GM19193 (cell line): ENCODE measurements around the gene ACSM3.

Experiments used
- POLR2A ChIP-seq: IDR thresholded peaks from 4 replicates; pipeline ENCODE4 v1.6.1; 2011; ENCODE audit not compliant: insufficient read depth, insufficient read length; ENCODE audit errors: extremely low read depth

Gene ACSM3

DNA sequence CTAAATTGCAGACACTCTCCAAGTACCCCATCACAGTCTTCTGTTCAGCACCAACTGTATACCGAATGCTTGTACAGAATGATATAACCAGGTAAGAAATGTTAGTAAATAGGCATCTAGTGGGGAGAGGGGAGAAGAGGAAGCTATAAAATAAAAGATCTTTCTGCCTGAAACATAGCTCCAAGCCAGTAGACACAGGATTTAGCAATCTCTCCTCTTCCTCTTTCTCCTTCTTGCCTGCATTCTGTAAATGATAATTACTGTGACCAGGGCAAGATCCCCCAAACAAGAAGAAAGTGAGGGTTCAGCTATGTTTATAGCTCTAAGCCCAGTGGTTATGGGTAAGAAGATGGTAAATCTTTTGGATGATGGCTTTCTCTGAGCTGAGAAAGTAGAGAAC, 17.9 kb downstream of the ACSM3 start:
- no peak for TF ChIP-seq POLR2A

DNA sequence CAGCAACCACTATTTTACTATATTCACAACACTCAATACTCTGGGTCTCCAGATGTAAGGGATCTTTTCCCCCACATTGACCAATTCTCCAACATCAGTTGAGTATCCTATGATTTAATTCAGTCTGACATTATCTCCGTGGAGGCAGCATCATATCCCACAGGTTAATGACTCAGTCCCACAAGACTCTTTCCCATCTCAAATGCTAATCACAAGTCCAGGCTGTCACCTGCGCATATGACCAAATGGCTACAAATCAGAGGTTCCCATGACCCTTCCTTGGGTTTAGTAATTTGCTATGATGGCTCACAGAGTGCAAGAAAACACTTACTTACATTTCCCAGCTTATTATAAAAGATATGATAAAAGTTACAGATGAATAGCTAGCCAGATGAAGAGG, 18.7 kb downstream of the ACSM3 start:
- TF ChIP-seq POLR2A, result no peak

DNA sequence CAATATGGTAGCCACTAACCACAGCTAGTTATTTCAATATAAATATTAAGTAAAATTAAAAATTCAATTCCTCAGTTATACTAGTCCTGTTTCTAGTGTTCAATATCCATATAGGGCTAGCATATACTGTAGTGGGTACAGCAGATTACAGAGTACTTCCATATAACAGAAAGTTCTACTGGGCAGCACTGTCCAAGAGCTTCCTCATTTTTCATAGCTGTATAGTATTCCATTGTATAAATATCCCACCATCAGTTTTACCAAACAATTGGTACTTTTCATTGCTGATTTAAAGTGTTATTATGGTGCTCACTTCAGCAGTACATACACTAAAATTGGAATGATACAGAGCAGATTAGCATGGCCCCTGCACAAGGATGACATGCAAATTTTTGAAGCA, 20.4 kb downstream of the ACSM3 start:
- no peak for TF ChIP-seq POLR2A

DNA sequence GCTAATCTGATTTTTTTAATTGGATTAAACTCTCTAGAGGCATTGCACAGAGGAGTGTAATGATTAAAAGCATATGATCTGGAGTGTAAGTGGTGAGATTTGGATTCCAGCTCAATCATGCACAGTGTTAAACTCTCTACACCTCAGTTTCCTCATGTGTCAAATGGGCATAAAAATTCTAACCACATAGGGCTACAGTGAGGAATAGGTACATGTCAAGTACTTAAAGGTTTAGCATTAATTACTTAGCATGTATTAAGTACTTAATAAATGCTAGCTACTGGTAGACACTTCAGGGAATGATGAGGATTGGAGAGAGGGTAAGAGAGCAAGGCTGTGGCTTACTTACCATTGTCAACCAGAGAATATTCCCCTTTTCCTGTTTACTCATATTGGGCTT, 25.3 kb downstream of the ACSM3 start:
- TF ChIP-seq POLR2A, result no peak

DNA sequence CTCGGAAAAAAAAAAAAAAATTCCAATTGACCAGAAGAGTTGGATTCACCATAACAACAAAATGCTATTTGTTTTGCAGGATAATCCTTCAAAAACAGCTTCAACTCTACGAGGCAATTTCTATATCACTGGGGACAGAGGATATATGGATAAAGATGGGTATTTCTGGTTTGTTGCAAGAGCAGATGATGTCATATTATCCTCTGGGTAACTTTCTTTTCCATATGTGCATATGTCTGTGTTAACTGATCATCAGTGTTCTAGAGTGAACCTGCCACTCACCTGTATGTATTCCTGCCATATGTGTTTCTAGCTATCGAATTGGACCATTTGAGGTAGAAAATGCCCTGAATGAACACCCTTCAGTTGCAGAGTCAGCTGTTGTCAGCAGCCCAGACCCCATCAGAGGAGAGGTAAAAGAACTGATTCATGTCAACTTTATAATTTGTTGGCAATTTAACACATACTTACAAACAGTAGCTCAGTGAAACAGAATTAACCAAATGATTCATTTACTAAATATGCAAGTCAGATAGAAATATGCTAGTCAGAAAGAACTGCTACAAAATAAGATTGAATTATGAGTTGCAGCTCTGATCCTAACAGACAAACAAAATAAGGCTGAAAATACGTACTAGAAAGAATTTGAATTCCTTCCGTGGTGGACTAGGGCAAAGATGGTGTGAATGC, 28.3 kb downstream of the ACSM3 start:
- no peak for TF ChIP-seq POLR2A

DNA sequence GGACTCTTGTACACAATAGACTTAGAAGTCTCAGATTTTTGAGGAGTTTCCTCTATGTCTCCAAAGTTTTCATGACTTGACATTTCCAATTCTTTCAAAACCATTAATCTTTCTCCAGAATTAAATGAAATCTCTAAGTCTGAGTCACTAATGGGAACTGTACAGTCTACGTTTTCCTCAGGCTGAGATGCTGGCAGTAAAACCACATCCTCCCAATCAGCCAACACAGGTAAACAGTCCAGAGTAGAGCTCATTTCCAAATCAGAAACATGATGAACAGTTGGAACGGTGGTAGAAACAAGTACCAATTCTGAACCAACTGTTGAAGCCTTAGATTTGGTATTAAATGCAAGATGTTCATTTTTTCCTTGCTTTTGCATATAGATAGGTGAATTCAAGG, 34.5 kb downstream of the ACSM3 start:
- TF ChIP-seq POLR2A, result no peak

DNA sequence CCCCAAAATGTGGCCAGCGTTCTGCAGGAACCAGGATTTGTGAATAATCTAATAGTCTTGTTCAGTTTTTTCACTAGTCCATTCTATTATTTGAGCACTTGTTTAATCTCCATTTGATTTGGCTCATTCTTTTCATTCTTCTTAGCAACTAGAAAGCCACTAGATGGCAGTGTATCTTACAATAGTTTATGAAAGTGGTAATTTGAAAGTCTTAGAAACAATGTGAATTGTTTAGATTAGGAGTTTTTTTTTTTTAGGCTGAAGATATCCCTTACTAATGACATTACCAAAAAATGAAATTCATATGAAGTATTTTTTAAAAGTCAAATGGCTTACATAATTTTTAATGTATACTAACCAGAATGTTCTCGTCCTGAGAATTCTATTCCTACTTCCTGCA, 35.8 kb downstream of the ACSM3 start:
- no peak for TF ChIP-seq POLR2A

DNA sequence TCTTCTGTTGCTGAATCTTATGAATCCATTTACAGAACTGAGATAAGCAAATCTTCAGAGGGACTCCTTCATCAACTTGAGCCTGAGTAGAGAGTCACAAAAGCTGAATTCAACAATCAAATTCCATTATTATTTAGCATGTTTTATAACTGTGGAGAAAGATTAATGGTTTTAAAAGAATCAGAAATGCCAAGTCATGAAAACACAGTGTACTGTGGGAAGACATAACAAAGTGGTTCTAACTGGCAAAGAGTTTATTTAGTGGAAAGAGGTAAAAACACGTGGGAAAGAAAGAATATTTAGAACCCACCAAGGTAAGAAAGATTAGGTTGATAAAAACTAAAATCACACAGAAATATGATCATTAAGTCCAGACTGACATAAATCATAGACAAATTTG, 37.5 kb downstream of the ACSM3 start:
- TF ChIP-seq POLR2A, result no peak

DNA sequence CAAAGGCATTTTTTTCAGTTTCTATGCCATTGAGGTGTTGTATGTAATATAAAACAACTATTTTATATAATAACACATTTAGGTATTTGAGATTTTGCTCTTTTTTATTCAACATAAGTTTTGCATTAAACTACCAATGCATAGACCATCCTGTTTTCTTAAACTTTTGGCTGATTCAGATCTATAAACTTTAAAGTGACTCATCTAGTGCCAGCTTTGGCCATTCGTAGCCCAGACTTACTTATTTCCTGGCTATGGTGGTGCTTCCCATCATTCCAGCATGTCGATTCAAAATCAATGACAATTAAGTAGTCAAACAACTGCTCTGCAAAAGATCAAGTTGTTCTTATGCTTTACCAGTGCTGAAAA, 39.4 kb downstream of the ACSM3 start:
- no peak for TF ChIP-seq POLR2A

DNA sequence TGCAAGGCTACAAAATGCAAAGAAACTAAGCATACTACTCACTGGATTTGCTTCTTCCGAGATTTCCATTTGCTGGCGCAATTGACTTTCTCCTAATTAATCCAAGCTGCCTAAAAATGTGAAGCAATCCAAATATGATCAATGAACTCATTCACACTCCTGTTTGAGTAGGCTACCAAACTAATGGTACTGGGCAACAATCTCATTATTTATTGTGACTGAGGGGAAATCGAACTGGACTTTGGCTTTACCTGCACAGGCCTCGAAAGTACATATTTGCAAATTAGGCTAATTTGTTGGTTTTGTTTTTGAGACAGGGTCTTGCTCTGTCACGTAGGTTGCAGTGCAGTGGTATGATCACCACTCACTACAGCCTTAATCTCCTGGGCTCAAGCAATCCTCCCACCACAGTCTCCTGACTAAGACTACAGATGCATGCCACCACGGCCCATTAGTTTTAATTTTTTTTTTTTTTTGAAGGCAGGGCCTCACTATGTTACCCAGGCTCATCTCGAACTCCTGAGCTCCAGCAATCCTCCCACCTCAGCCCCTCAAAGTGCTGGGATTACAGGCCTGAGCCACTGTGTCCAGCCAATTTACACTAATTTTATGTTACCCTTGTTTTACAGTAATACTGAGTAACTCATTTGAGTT, 39.9 kb downstream of the ACSM3 start:
- TF ChIP-seq POLR2A, result no peak

DNA sequence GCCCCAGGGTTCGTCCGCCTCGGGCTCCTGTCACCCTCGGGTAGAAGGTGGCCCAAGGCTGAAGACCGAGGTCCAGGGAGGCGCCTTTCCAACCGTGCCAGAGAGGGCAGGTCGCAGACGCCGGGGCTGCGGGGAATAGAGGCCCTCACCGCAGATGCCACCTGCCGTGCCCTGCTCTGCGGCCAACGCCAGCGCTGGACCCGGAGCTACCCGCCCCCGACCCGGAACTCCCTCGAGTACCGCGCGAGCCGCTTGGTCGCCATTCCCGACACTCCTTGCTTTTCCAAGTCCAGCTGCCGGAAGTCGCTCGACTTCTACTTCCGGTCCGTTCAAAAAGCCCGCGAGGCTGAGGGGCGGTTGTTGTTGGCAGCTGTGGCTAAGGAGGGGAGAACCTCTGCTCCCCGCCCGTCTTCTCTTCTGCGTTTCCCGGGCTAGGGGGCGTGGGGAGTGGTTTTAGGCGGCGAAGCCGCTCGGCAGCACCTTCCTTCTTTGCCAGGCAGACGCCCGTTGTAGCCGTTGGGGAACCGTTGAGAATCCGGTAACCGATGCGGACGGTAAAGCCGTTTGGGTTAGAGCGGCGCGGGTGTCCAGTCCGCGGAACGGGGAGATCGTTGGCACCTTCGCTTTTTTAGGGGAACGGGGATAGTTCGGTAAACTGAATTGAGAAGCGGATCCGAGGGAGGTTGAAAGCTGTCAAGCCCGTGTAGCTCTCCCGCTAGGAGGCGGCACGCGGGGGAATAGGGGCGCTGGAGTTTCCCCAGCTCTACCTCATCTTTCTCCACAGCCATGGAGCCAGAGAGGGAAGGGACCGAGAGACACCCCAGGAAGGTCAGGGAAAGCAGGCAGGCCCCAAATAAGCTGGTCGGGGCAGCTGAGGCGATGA, 42.6 kb downstream of the ACSM3 start, which contains the start of the genes ERI2 and REXO5:
Gene ERI2, minus strand, starts transcription at position 305 of the 883 bp plus-strand sequence. Its CDS starts 42 bp downstream, at position 263.
Gene REXO5, plus strand, starts transcription at position 360 of the 883 bp plus-strand sequence. Its CDS starts 427 bp downstream, at position 787.
- TF ChIP-seq POLR2A, result peak; percentile 84

DNA sequence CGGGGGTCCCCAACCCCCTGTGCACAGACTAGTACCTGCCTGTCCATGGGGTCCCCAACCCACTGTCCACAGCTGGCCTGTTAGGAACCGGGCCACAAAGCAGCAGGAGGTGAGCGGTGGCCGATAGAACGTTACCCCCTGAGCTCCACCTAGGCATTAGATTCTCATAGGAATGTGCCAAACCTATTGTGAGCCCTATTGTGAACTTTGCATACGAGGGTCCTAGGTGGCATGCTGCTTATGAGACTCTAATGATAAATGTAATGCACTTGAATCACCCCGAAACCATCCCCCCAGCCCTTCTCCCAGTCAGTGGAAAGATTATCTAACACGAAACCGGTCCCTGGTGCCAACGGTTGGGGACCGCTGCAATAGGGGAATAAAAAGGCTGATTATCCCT, 44.0 kb downstream of the ACSM3 start:
- no peak for TF ChIP-seq POLR2A

DNA sequence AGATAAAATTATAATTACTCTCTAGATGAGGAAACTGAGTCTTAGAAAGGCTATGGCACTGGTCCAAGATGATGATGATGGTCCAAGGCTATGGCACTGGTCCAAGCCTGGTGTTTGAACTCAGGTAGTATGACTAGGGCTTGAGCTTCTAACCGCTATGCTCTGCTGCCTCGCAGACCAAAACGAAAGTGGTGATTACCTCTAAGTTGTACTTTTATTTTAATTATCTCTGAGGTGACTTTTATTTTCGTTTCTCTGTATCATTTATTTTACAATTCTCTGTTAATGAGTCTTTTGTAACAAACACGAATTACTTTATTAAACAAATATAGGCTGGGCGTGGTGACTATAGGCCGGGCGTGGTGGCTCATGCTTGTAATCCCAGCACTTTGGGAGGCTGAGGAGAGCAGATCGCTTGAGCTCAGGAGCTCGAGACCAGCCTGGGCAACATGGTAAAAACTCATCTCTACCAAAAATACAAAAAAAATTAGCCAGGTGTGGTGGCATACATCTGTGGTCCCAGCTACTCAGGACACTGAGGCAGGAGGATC, 48.1 kb downstream of the ACSM3 start:
- TF ChIP-seq POLR2A, result no peak

DNA sequence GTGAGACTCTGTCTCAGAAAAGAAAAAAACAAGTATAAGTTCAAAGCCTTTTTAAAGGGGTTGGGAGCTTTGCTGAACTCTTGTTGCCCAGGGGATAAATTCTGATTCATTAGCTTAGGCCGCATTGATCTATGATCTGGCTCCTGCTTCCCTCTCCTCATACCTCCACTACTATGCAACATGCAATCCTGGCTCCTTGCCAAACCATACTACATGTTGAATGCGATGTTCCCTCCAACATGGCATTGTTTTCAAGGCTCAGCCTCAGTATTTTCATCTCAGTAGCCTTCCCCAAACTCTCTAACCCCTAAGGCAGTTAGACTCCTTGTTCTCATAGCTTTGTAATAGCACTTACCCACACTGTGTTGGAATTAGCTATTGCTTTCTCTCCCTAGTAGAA, 48.7 kb downstream of the ACSM3 start:
- TF ChIP-seq POLR2A, result no peak

DNA sequence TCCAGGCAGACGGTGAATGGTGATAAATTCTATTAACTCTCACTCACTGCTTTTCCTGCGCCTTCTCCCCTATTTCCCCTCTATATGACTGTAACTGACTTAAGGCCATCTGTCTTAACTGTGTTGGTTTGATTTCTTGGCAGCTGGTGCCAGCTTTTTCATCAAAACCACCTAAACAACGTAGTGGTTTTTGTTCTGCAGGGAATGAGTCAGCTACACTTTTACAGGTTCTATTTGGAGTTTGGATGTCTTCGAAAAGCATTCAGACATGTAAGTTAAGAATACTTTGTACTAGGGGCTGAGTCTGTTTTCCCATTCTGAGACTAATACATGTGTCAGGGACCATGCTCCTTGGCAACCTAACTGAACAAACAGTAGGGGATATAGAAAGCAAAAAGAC, 51.0 kb downstream of the ACSM3 start:
- TF ChIP-seq POLR2A, result no peak
